Breast epithelium (tissue), 4 donors: ENCODE data around the gene INPP5K. TPM values are rescaled to one million over a fixed set of nuclear protein-coding genes. Genes with fewer than 3 reads are reported as not detected.

Experiments
- DNase-seq, 2 donors: peaks; one replicate each; pipeline ENCODE4 v3.0.0-alpha.2; 2019; ENCODE audit warnings: low spot score in 2 of 2
- H3K27ac ChIP-seq, 2 donors: fragments of 200-600 bp; sonication (generic) in 1 of 2; one replicate each; pipeline ENCODE4 v1.5.1; 2016 to 2019; ENCODE audit warnings: mild to moderate bottlenecking in 1 of 2
- H3K27me3 ChIP-seq, 2 donors: fragments of 200-600 bp; sonication (generic) in 1 of 2; one replicate each; pipeline versions ENCODE4 v1.5.1 to v1.6.0; 2017 to 2019; ENCODE audit warnings: control low read depth in 1 of 2, mild to moderate bottlenecking in 1 of 2
- H3K36me3 ChIP-seq: fragments of 200-600 bp; one replicate; pipeline ENCODE4 v1.5.1; 2019
- H3K4me1 ChIP-seq, 2 donors: fragments of 200-600 bp; sonication (generic); one replicate each; pipeline ENCODE4 v1.5.1; 2016 to 2019; ENCODE audit warnings: control low read depth in 1 of 2
- H3K4me3 ChIP-seq, 3 donors: fragments of 200-600 bp; sonication (generic); 1 replicate in 2 of 3; 2 replicates in 1 of 3; pipeline ENCODE4 v1.5.1; 2016 to 2019; ENCODE audit warnings: mild to moderate bottlenecking in 3 of 3, moderate library complexity in 2 of 3
- H3K9me3 ChIP-seq, 2 donors: fragments of 200-600 bp; sonication (generic) in 1 of 2; one replicate each; pipeline ENCODE4 v1.5.1; 2016 to 2019; ENCODE audit warnings: control low read depth in 1 of 2
- CTCF ChIP-seq, 3 donors: fragments of 450-650 bp; IDR thresholded peaks; one replicate each; pipeline ENCODE4 v1.5.1; 2016 to 2017; ENCODE audit warnings: antibody characterized with exemption in 3 of 3, mild to moderate bottlenecking in 3 of 3, moderate library complexity in 3 of 3
- POLR2A ChIP-seq: fragments of 450-650 bp; IDR thresholded peaks from one replicate; pipeline ENCODE4 v1.6.1; 2016; ENCODE audit warnings: antibody characterized with exemption, mild to moderate bottlenecking, moderate library complexity
- POLR2AphosphoS5 ChIP-seq, 3 donors: sonication (generic); formaldehyde crosslinking; IDR thresholded peaks; one replicate each; pipeline ENCODE4 v1.6.1; 2017; ENCODE audit warnings: antibody characterized with exemption in 3 of 3
- intact Hi-C: fragments of 100-400 bp; cut with DNase I; formaldehyde crosslinking; loops from one replicate; pipeline ENCODE4 v1.15.1; 2023; ENCODE audit warnings: low total_unique reads
- total RNA-seq, 3 donors: library from RNA; depleted of rRNA; stranded (reverse); fragments of >200 nt; gene quantifications; one replicate each; pipeline ENCODE4 v1.1.0, GENCODE V29; 2016

The INPP5K gene
- total RNA-seq, 3 donors from 2014 or later = 75.2 to 177 (median 88.8) TPM

GRCh38 chr17:1505586-1505985 is 10.8 kb downstream of the INPP5K start:
- H3K4me1 ChIP-seq = peaks cover 0 to 3% of the 10 kb centered on the region in 2 donors
- TF ChIP-seq POLR2A (no peak), CTCF (IDR thresholded peaks at IDR 0.05) (no peak), POLR2AphosphoS5 (IDR thresholded peaks at IDR 0.05) (no peak)
- no peaks in the 10 kb centered on the region for H3K27me3 ChIP-seq
- no peaks in the 10 kb centered on the region for H3K36me3 ChIP-seq
- H3K9me3 ChIP-seq = no peaks in the 10 kb centered on the region
- intact Hi-C loops = no loop called here
- H3K4me3 ChIP-seq = no peak overlapping the region
- DNase-seq = no peak
- H3K27ac ChIP-seq = no peak overlapping the region

DNA sequence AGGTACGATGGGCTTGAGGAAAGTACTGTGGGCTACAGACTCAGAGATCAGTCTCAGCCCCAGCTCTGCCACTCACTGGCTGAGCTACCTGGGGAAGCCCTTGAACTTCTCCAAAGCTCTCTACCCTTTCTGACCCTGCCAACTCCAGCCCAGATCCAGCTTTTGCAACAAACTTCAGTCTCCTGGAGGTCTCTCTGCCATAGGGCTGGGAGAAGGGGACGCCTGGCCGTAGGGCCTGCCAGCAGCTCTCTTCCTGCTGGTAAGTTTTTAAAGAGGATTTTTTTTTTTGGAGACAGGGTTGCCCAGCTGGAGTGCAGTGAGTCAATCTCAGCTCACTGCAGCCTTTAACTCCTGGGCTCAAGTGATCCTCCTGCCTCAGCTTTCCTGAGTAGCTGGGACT is 11.5 kb downstream of the INPP5K start:
- H3K36me3 ChIP-seq = no peaks in the 10 kb centered on the region
- intact Hi-C loops = no loop called here
- TF ChIP-seq POLR2A = no peak
- TF ChIP-seq POLR2AphosphoS5 (IDR thresholded peaks at IDR 0.05) = no peak
- TF ChIP-seq CTCF (IDR thresholded peaks at IDR 0.05) = no peak

DNA sequence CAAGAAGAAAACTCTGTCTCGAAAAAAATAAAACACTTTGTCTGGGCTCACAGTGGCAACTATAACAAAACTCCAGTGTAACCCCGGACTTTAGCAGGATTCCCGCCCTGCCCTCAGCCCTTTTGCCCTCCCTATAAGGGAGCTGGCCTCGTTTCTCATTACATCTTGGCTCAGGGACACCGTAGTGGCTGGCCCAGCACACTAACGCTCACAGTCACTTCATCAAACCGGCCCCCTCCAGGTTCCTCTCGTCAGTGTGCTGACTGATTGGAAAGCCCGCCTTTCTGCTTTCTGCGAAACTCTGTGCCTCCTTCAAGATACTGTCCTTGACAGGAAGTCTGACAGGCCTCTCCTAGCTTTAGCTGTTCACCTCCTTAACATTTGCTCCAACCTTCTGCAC is 12.7 kb downstream of the INPP5K start:
- H3K4me3 ChIP-seq = no peak overlapping the region
- no peaks in the 10 kb centered on the region for H3K9me3 ChIP-seq
- DNase-seq = no peak
- TF ChIP-seq POLR2A (no peak), CTCF (IDR thresholded peaks at IDR 0.05) (no peak), POLR2AphosphoS5 (IDR thresholded peaks at IDR 0.05) (no peak)
- H3K27me3 ChIP-seq = no peaks in the 10 kb centered on the region
- no peak overlapping the region for H3K27ac ChIP-seq
- intact Hi-C loops = no loop called here
- H3K4me1 ChIP-seq = no peaks in the 10 kb centered on the region
- no peaks in the 10 kb centered on the region for H3K36me3 ChIP-seq

More for the DNA sequence above, 11.5 kb downstream of the INPP5K start:
- Histone ChIP-seq H3K27ac (no peak overlapping the region), H3K4me1 (no peaks in the 10 kb centered on the region), H3K27me3 (no peaks in the 10 kb centered on the region), H3K4me3 (no peak overlapping the region), H3K9me3 (no peaks in the 10 kb centered on the region)
- no peak for DNase-seq

DNA sequence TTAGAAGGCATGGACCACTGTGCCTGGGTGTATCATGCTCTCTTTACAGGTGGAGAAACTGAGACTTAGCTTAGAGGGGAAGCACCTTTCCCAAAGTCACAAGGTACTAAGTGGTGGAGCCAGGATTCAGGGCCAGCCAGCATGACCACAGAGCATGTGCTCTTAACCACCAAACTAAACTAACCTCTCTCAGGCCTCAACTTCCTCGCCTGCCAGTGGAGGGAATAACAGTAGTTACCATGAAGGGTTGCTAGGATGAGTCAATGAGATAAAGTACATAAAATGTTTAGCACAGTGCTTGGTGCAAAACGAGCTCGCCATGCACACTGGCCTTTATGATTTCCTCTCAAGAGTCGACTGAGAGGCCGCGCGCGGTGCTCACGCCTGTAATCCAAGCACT is 17.5 kb downstream of the INPP5K start:
- Histone ChIP-seq H3K27ac (no peak overlapping the region), H3K27me3 (no peaks in the 10 kb centered on the region), H3K36me3 (no peaks in the 10 kb centered on the region), H3K4me3 (no peak overlapping the region), H3K4me1 (peaks cover 0 to 8% of the 10 kb centered on the region in 2 donors), H3K9me3 (no peaks in the 10 kb centered on the region)
- no peak for DNase-seq
- intact Hi-C loops = no loop called here
- TF ChIP-seq POLR2A = no peak

GRCh38 chr17:1498233-1498632 is 18.2 kb downstream of the INPP5K start:
- TF ChIP-seq POLR2A (no peak), CTCF (IDR thresholded peaks at IDR 0.05) (no peak), POLR2AphosphoS5 (IDR thresholded peaks at IDR 0.05) (no peak)
- no peak for DNase-seq
- intact Hi-C loops = no loop called here
- H3K9me3 ChIP-seq = no peaks in the 10 kb centered on the region
- no peaks in the 10 kb centered on the region for H3K36me3 ChIP-seq
- H3K27ac ChIP-seq = no peak overlapping the region
- no peak overlapping the region for H3K4me3 ChIP-seq
- peaks cover 0 to 8% of the 10 kb centered on the region in 2 donors for H3K4me1 ChIP-seq
- H3K27me3 ChIP-seq = no peaks in the 10 kb centered on the region

DNA sequence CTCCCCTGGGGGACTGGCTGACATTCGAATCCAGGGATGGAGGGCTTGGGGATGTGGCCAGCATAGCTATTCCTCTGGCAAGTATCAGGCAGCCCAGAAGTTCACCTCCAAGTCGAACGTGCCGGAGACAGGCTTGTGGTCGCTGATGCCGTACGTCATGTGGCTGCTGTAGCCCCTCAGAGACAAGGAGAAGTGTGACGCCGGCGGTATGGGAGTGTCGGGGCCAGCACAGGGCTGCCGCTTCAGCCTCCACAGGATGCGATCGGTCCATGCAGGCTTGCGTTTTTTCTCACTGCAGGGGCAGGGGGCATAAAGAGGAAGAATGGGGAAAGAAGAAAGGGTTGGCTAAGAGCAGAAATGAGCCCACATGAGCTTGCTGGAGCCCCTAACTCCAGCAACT is 18.6 kb downstream of the INPP5K start:
- DNase-seq = no peak
- Histone ChIP-seq H3K9me3 (no peaks in the 10 kb centered on the region), H3K27ac (no peak overlapping the region), H3K4me3 (no peak overlapping the region), H3K4me1 (peaks cover 0 to 9% of the 10 kb centered on the region in 2 donors), H3K36me3 (no peaks in the 10 kb centered on the region), H3K27me3 (no peaks in the 10 kb centered on the region)
- intact Hi-C loops = no loop called here
- no peak for TF ChIP-seq POLR2AphosphoS5 (IDR thresholded peaks at IDR 0.05)
- TF ChIP-seq CTCF (IDR thresholded peaks at IDR 0.05) = no peak
- TF ChIP-seq POLR2A = no peak
